Subcutaneous adipose tissue (tissue), 4 donors: ENCODE measurements around the gene HID1. TPM values are rescaled to one million over a fixed set of nuclear protein-coding genes. Genes with fewer than 3 reads are reported as not detected.

ENCODE experiments used
- total RNA-seq, 4 donors: library from RNA; depleted of rRNA; stranded (reverse); fragments of >200 nt; gene quantifications; one replicate each; pipeline ENCODE4 v1.1.0, GENCODE V29; 2016
- TF ChIP-seq, protein P1 (sequence below): fragments of 450-650 bp; IDR thresholded peaks from one replicate; pipeline ENCODE4 v1.5.1; 2016; ENCODE audit warnings: low read depth, mild to moderate bottlenecking, control low read depth, antibody characterized with exemption, moderate library complexity

HID1 gene
- total RNA-seq, 4 donors from 2014 or later: 3.2 to 16.6 (median 3.6) TPM

DNA sequence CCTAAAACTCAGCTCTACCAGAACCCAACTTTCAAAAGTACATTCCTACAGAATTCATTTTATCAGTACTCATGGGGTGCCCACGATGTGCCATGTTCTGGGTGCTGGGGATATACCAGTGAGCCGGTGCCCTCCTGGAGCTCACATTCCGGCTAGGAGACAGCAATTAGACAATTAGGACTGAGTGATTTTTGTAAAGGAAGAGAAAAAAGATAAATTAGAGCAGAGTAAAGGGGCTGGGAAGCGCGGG is 39.5 kb upstream of the HID1 start:
- TF ChIP-seq, protein P1, sequence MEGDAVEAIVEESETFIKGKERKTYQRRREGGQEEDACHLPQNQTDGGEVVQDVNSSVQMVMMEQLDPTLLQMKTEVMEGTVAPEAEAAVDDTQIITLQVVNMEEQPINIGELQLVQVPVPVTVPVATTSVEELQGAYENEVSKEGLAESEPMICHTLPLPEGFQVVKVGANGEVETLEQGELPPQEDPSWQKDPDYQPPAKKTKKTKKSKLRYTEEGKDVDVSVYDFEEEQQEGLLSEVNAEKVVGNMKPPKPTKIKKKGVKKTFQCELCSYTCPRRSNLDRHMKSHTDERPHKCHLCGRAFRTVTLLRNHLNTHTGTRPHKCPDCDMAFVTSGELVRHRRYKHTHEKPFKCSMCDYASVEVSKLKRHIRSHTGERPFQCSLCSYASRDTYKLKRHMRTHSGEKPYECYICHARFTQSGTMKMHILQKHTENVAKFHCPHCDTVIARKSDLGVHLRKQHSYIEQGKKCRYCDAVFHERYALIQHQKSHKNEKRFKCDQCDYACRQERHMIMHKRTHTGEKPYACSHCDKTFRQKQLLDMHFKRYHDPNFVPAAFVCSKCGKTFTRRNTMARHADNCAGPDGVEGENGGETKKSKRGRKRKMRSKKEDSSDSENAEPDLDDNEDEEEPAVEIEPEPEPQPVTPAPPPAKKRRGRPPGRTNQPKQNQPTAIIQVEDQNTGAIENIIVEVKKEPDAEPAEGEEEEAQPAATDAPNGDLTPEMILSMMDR: no peak

DNA sequence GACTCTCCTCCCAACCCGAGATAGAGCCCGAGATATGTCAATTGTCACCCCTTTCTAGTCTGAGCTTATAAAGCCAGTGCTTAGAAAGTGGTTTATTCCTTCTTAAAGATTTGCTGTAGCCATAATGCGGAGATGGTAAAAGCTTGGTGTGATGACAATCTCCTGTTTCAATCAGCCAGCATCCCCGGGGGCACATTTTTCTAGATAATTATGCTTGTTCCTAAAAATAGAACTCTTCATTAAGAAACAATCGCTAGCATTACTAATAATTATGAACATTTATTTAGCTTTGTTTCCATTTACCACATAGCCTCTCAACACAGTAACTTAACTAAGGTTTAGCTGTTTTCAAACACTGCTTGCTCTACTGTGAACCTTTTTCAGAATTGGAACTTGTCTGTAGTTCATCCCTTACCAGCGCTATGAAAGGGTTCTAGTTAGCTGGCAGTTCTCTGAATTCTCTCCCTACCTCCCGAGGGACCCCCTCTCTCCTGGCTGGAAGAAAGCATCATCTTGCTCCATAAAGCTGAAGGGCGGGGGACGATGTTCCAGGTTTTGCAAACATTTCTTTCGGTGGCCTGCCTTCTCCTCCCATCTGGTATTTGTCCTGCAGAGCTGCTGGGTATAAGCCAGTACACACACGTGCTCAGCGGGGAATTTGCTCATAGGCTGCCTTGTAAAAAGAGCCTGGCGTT is 39.0 kb upstream of the HID1 start:
- TF ChIP-seq, protein P1: no peak

DNA sequence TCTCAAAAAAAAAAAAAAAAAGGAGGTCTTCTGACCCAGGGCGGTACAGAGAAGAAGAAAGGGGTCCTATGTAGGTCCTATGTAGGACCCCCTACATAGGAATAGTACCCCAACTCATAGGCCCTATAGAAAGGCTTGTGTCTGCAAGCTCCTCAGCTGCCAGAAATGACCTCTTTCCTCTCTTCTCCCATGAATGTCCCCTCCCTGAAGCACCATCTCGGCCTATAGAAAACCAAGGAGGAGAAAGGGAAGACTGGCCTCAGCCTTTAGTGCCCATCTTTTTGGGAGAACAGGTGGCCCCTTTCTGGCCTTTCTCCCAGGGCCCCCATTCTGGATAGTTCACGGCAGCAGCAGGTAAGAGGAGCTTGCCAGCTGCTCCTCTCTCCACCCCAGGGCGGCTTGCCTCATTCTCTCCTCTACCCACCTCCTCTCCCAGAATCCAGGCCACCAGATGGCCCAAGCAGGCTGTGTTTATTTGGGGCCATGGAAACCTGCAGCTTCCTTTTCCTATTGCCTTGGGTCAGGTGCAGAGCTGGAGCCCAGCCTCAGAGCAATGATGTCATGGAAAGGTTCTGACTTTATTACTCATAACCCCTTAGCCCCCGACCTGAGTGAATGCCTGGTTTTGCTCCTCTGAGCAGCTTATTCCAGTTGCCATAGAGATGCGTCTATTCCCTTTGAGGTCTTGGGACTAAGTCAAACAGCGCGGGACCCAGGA is 38.3 kb upstream of the HID1 start:
- TF ChIP-seq, protein P1: no peak

DNA sequence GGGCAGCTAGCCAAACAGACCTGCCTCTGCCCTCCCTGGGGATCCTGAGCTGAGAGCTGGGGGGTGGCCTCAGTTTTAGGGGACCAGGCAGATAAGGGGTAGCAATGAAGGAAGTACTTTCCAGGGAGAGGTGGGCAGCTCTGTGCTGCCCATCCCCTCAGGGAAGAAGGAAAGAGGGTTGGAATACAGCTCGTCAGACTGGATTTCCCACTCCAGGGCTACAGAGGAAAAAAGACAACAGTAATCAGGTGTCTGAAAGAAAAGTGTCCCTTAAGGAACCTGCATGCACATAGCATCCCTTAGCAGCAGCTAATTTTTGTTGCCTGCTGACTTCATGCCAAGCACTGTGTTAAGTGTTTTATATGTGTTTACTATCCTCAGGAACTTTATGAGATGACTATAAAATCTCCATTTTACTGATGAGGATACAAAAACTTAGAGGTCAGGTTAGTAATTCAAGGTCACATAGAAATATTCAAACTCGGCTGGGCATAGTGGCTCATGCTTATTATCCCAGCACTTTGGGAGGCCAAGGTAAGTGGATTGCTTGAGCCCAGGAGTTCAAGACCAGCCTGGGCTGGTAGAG is 36.7 kb upstream of the HID1 start:
- TF ChIP-seq, protein P1: no peak

DNA sequence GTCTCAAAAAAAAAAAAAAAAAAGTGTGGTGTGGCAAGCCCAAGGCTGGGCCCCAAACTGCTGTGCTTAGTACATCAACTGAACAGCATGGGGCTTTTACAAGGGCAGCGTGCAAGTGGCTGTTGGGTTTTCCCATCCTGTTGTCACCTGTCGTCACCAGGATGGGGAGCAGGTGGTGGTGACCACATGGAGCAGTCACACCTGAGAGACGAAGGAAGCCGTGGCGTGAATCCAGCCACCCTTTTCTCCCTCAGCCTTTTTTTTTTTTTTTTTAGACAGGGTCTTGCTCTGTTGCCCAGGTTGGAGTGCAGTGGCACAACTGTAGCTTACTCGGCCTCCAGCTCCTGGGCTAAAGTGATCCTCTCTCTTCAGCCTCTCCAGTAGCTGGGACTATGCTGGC is 35.8 kb upstream of the HID1 start:
- TF ChIP-seq, protein P1: no peak

DNA sequence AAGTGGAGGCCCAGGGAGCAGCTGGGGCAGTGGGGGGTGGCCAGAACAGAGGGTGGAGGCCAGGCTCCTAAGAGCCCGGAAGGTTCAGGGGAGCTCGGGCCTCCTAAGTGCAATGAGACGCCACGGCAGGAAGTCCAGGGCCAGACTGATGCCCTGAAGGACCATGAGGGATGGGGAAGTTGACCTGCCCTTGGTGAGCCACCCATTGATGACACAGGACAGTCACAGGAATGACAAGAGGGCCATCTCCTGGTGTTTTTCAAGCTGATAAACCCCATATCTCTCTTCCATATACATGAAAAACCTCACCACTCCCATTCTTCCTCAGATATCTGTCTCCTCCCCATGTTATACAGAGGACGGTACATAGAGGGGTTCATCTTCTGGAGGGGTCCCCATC is 34.1 kb upstream of the HID1 start:
- TF ChIP-seq, protein P1: no peak

DNA sequence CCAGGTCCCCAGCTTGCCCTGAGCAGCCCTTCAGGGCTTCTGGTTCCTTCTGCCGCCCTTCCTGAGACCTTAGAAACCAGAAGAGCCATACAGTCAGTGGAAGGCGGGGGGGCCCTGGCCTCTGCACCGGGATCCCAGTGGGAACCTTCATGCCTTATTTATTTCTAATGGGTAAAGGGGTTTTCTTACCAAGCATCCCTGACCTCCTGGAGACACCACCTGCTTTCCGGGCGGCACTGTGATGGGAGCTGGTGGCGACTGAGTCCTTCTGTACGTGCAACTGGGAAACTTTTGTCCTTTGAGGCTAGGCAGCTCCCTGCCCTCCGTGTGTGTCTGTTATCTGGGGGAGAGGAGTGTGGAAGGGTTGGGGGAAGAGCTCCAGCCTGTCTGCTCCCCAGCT is 32.7 kb upstream of the HID1 start:
- TF ChIP-seq, protein P1: no peak
